Activated naive CD4-positive, alpha-beta T cell treated with anti-CD3 and anti-CD28 coated beads, Interleukin-2, amount 10 ng/mL, durations not matched to agents 7 days and 5 days (primary cell): ENCODE results near the gene PGBD5.

Experiments
- CTCF ChIA-PET: fragments of 350-600 bp; sonication (Branson Sonifier 250); formaldehyde crosslinking; loops from one replicate; lab custom pipeline; 2021; ENCODE audit warnings: antibody characterized with exemption; lab: Charles Lee
- DNase-seq: peaks from one replicate; pipeline ENCODE4 v3.0.0-alpha.2; 2020
- H3K27ac Mint-ChIP-seq: one replicate; pipeline ENCODE4 v1.8.0; 2021; ENCODE audit warnings: mild to moderate bottlenecking, moderate library complexity, mixed read lengths
- H3K27me3 Mint-ChIP-seq: one replicate; pipeline ENCODE4 v1.8.0; 2021; ENCODE audit warnings: mild to moderate bottlenecking, mixed read lengths
- H3K36me3 Mint-ChIP-seq: one replicate; pipeline ENCODE4 v1.8.0; 2021; ENCODE audit warnings: mixed read lengths
- H3K4me1 Mint-ChIP-seq: one replicate; pipeline ENCODE4 v1.8.0; 2021; ENCODE audit warnings: mixed read lengths
- H3K4me3 Mint-ChIP-seq: one replicate; pipeline ENCODE4 v1.8.0; 2021; ENCODE audit warnings: mild to moderate bottlenecking, moderate library complexity, mixed read lengths
- H3K9me3 Mint-ChIP-seq: one replicate; pipeline ENCODE4 v1.8.0; 2021; ENCODE audit warnings: mixed read lengths

The PGBD5 gene

GRCh38 chr1:230382001-230382491 is 44.1 kb downstream of the PGBD5 start:
- CTCF ChIA-PET: no interaction called here
- no peak for DNase-seq
- peaks cover 11% of the 10 kb centered on the region for H3K9me3 Mint-ChIP-seq
- H3K36me3 Mint-ChIP-seq: no peaks in the 10 kb centered on the region
- H3K27ac Mint-ChIP-seq: no peak overlapping the region
- no peak overlapping the region for H3K4me3 Mint-ChIP-seq
- H3K4me1 Mint-ChIP-seq: no peaks in the 10 kb centered on the region
- H3K27me3 Mint-ChIP-seq: peaks cover 21% of the 10 kb centered on the region

GRCh38 chr1:230381585-230381984 is 44.5 kb downstream of the PGBD5 start:
- Mint-ChIP-seq H3K36me3 (no peaks in the 10 kb centered on the region), H3K4me3 (no peak overlapping the region), H3K9me3 (peaks cover 11% of the 10 kb centered on the region), H3K4me1 (no peaks in the 10 kb centered on the region), H3K27ac (no peak overlapping the region), H3K27me3 (peaks cover 22% of the 10 kb centered on the region)
- DNase-seq: no peak
- CTCF ChIA-PET: no interaction called here

GRCh38 chr1:230381049-230381467 is 45.1 kb downstream of the PGBD5 start:
- Mint-ChIP-seq H3K9me3 (peaks cover 11% of the 10 kb centered on the region), H3K27me3 (peaks cover 26% of the 10 kb centered on the region), H3K27ac (no peak overlapping the region), H3K4me1 (no peaks in the 10 kb centered on the region), H3K4me3 (no peak overlapping the region), H3K36me3 (no peaks in the 10 kb centered on the region)
- CTCF ChIA-PET: no interaction called here
- DNase-seq: no peak

- CTCF ChIA-PET: no interaction called here
- Mint-ChIP-seq H3K4me3 (no peak overlapping the region), H3K9me3 (peaks cover 11% of the 10 kb centered on the region), H3K27me3 (peaks cover 21% of the 10 kb centered on the region), H3K27ac (no peak overlapping the region), H3K4me1 (no peaks in the 10 kb centered on the region), H3K36me3 (no peaks in the 10 kb centered on the region)
- no peak for DNase-seq
Measured at GRCh38 chr1:230379928-230380327, 46.2 kb downstream of the PGBD5 start.

GRCh38 chr1:230379462-230379861 is 46.7 kb downstream of the PGBD5 start:
- no peak overlapping the region for H3K4me3 Mint-ChIP-seq
- CTCF ChIA-PET: no interaction called here
- DNase-seq: no peak
- peaks cover 21% of the 10 kb centered on the region for H3K27me3 Mint-ChIP-seq
- H3K27ac Mint-ChIP-seq: no peak overlapping the region
- H3K9me3 Mint-ChIP-seq: peaks cover 11% of the 10 kb centered on the region
- no peaks in the 10 kb centered on the region for H3K4me1 Mint-ChIP-seq
- H3K36me3 Mint-ChIP-seq: no peaks in the 10 kb centered on the region

- no peak overlapping the region for H3K4me3 Mint-ChIP-seq
- CTCF ChIA-PET: no interaction called here
- peaks cover 11% of the 10 kb centered on the region for H3K9me3 Mint-ChIP-seq
- peaks cover 21% of the 10 kb centered on the region for H3K27me3 Mint-ChIP-seq
- H3K4me1 Mint-ChIP-seq: no peaks in the 10 kb centered on the region
- DNase-seq: no peak
- no peaks in the 10 kb centered on the region for H3K36me3 Mint-ChIP-seq
- no peak overlapping the region for H3K27ac Mint-ChIP-seq
Measured at GRCh38 chr1:230377851-230378250, 48.3 kb downstream of the PGBD5 start.

- DNase-seq: no peak
- Mint-ChIP-seq H3K27me3 (peaks cover 25% of the 10 kb centered on the region), H3K36me3 (no peaks in the 10 kb centered on the region), H3K4me1 (no peaks in the 10 kb centered on the region), H3K4me3 (no peak overlapping the region), H3K27ac (no peak overlapping the region), H3K9me3 (peaks cover 11% of the 10 kb centered on the region)
- CTCF ChIA-PET: no interaction called here
Measured at GRCh38 chr1:230377324-230377723, 48.8 kb downstream of the PGBD5 start.

GRCh38 chr1:230376296-230376695 is 49.8 kb downstream of the PGBD5 start:
- no peak overlapping the region for H3K4me3 Mint-ChIP-seq
- H3K36me3 Mint-ChIP-seq: no peaks in the 10 kb centered on the region
- peaks cover 19% of the 10 kb centered on the region for H3K27me3 Mint-ChIP-seq
- H3K4me1 Mint-ChIP-seq: no peaks in the 10 kb centered on the region
- CTCF ChIA-PET: no interaction called here
- H3K9me3 Mint-ChIP-seq: peaks cover 11% of the 10 kb centered on the region
- H3K27ac Mint-ChIP-seq: no peak overlapping the region
- DNase-seq: no peak

- Mint-ChIP-seq H3K27me3 (peaks cover 16% of the 10 kb centered on the region), H3K27ac (no peak overlapping the region)
- CTCF ChIA-PET: no interaction called here
Measured at GRCh38 chr1:230375780-230376179, 50.4 kb downstream of the PGBD5 start.

GRCh38 chr1:230375147-230375546 is 51.0 kb downstream of the PGBD5 start:
- CTCF ChIA-PET: interaction anchor here (0.6 kb wide), 1 partner anchor 719 kb away, joined by 3 read pairs; no protein-coding TSS in a partner anchor
- H3K4me3 Mint-ChIP-seq: no peak overlapping the region

More at GRCh38 chr1:230375780-230376179, 50.4 kb downstream of the PGBD5 start:
- no peaks in the 10 kb centered on the region for H3K36me3 Mint-ChIP-seq
- no peaks in the 10 kb centered on the region for H3K4me1 Mint-ChIP-seq
- peaks cover 11% of the 10 kb centered on the region for H3K9me3 Mint-ChIP-seq
- H3K4me3 Mint-ChIP-seq: no peak overlapping the region
- DNase-seq: no peak

GRCh38 chr1:230371923-230372703 is 54.0 kb downstream of the PGBD5 start:
- Mint-ChIP-seq H3K9me3 (no peaks in the 10 kb centered on the region), H3K36me3 (no peaks in the 10 kb centered on the region), H3K27ac (no peak overlapping the region), H3K4me3 (no peak overlapping the region), H3K4me1 (no peaks in the 10 kb centered on the region), H3K27me3 (peaks cover 13% of the 10 kb centered on the region)
- CTCF ChIA-PET: no interaction called here
- no peak for DNase-seq

More at GRCh38 chr1:230375147-230375546, 51.0 kb downstream of the PGBD5 start:
- no peak overlapping the region for H3K27ac Mint-ChIP-seq
- no peaks in the 10 kb centered on the region for H3K36me3 Mint-ChIP-seq
- H3K9me3 Mint-ChIP-seq: peaks cover 11% of the 10 kb centered on the region
- H3K4me1 Mint-ChIP-seq: no peaks in the 10 kb centered on the region
- DNase-seq: no peak
- H3K27me3 Mint-ChIP-seq: peaks cover 16% of the 10 kb centered on the region

- H3K36me3 Mint-ChIP-seq: no peaks in the 10 kb centered on the region
- CTCF ChIA-PET: no interaction called here
- no peak overlapping the region for H3K27ac Mint-ChIP-seq
- H3K9me3 Mint-ChIP-seq: no peaks in the 10 kb centered on the region
- H3K4me3 Mint-ChIP-seq: no peak overlapping the region
- no peaks in the 10 kb centered on the region for H3K4me1 Mint-ChIP-seq
- peaks cover 11% of the 10 kb centered on the region for H3K27me3 Mint-ChIP-seq
- no peak for DNase-seq
Measured at GRCh38 chr1:230370109-230370508, 56.0 kb downstream of the PGBD5 start.

- Mint-ChIP-seq H3K27ac (no peak overlapping the region), H3K4me3 (no peak overlapping the region), H3K9me3 (no peaks in the 10 kb centered on the region), H3K36me3 (no peaks in the 10 kb centered on the region), H3K4me1 (no peaks in the 10 kb centered on the region), H3K27me3 (peaks cover 11% of the 10 kb centered on the region)
- CTCF ChIA-PET: no interaction called here
- no peak for DNase-seq
Measured at GRCh38 chr1:230368871-230369270, 57.3 kb downstream of the PGBD5 start.

GRCh38 chr1:230368363-230368762 is 57.8 kb downstream of the PGBD5 start:
- H3K27ac Mint-ChIP-seq: no peak overlapping the region
- H3K36me3 Mint-ChIP-seq: no peaks in the 10 kb centered on the region
- H3K9me3 Mint-ChIP-seq: no peaks in the 10 kb centered on the region
- CTCF ChIA-PET: no interaction called here
- H3K4me1 Mint-ChIP-seq: no peaks in the 10 kb centered on the region
- no peak for DNase-seq
- peaks cover 11% of the 10 kb centered on the region for H3K27me3 Mint-ChIP-seq
- no peak overlapping the region for H3K4me3 Mint-ChIP-seq

- Mint-ChIP-seq H3K27ac (no peak overlapping the region), H3K4me3 (no peak overlapping the region), H3K36me3 (no peaks in the 10 kb centered on the region), H3K9me3 (no peaks in the 10 kb centered on the region), H3K27me3 (peaks cover 9% of the 10 kb centered on the region), H3K4me1 (no peaks in the 10 kb centered on the region)
- CTCF ChIA-PET: no interaction called here
- no peak for DNase-seq
Measured at GRCh38 chr1:230366504-230366915, 59.6 kb downstream of the PGBD5 start.
